Iris pigment epithelial cell (primary cell): ENCODE measurements around the gene MRPL17.

ENCODE experiments used
- DNase-seq: peaks from one replicate; pipeline ENCODE4 v3.0.0-alpha.2; 2011; ENCODE audit warnings: low read depth

Gene MRPL17

GRCh38 chr11:6682591-6682935 is 577 bp downstream of the MRPL17 start:
- DNase-seq, result peak; percentile 41

GRCh38 chr11:6681949-6682348 is 1.2 kb downstream of the MRPL17 start:
- peak; percentile 45 for DNase-seq

- DNase-seq, result no peak
Observed at GRCh38 chr11:6681505-6681904, 1.6 kb downstream of the MRPL17 start.

- no peak for DNase-seq
Observed at GRCh38 chr11:6677018-6677417, 6.1 kb downstream of the MRPL17 start.

- DNase-seq, result no peak
Observed at GRCh38 chr11:6674862-6675261, 8.3 kb downstream of the MRPL17 start.

GRCh38 chr11:6674219-6674597 is 8.9 kb downstream of the MRPL17 start:
- DNase-seq, result no peak

GRCh38 chr11:6673523-6674218 is 9.5 kb downstream of the MRPL17 start:
- no peak for DNase-seq

GRCh38 chr11:6671991-6672390 is 11.1 kb downstream of the MRPL17 start:
- no peak for DNase-seq

GRCh38 chr11:6670202-6670830 is 12.8 kb downstream of the MRPL17 start:
- DNase-seq, result no peak

- peak; percentile 36 for DNase-seq
Observed at GRCh38 chr11:6667733-6668374, 15.3 kb downstream of the MRPL17 start.

- no peak for DNase-seq
Observed at GRCh38 chr11:6666302-6667183, 16.6 kb downstream of the MRPL17 start.

GRCh38 chr11:6664551-6664950 is 18.6 kb downstream of the MRPL17 start:
- DNase-seq, result no peak

- no peak for DNase-seq
Observed at GRCh38 chr11:6663794-6664469, 19.2 kb downstream of the MRPL17 start.

GRCh38 chr11:6660712-6661111 is 22.4 kb downstream of the MRPL17 start:
- no peak for DNase-seq

GRCh38 chr11:6658647-6659046 is 24.5 kb downstream of the MRPL17 start:
- DNase-seq, result no peak

GRCh38 chr11:6657346-6657745 is 25.8 kb downstream of the MRPL17 start:
- peak; percentile 11 for DNase-seq

- DNase-seq, result no peak
Observed at GRCh38 chr11:6656936-6657335, 26.2 kb downstream of the MRPL17 start.

- no peak for DNase-seq
Observed at GRCh38 chr11:6656584-6656915, 26.6 kb downstream of the MRPL17 start.

- DNase-seq, result no peak
Observed at GRCh38 chr11:6655790-6656583, 27.2 kb downstream of the MRPL17 start, which contains the start of gene DCHS1. Gene DCHS1 (minus strand): TSS chr11:6655809. CDS start chr11:6641613, 14,196 bp downstream.

- DNase-seq, result no peak
Observed at GRCh38 chr11:6655020-6655789, 27.9 kb downstream of the MRPL17 start.
